Trophoblast cell (in vitro differentiated cells and primary cell): Measurements from ENCODE around the gene CBX8.

Source experiments
- DNase-seq, 2 donors: peaks; one replicate each; pipeline ENCODE4 v3.0.0-alpha.2; 2016
- H2AFZ ChIP-seq: 2 replicates; pipeline ENCODE4 v1.6.1; 2013; ENCODE audit warnings: low read length, moderate library complexity, mild to moderate bottlenecking; ENCODE audit not compliant: insufficient read depth, poor library complexity
- H2AK5ac ChIP-seq: 2 replicates; pipeline ENCODE4 v1.6.1; 2013; ENCODE audit warnings: mild to moderate bottlenecking, low read length
- H2BK120ac ChIP-seq: 2 replicates; pipeline ENCODE4 v1.6.1; 2013; ENCODE audit warnings: low read length, mild to moderate bottlenecking, moderate library complexity; ENCODE audit not compliant: insufficient read depth, poor library complexity
- H2BK12ac ChIP-seq: 2 replicates; pipeline ENCODE4 v1.6.1; 2013; ENCODE audit warnings: mild to moderate bottlenecking, low read length, moderate library complexity
- H2BK5ac ChIP-seq: 2 replicates; pipeline ENCODE4 v1.6.1; 2013; ENCODE audit warnings: low read length, low read depth, moderate library complexity, mild to moderate bottlenecking; ENCODE audit not compliant: poor library complexity
- H3K14ac ChIP-seq: 2 replicates; pipeline ENCODE4 v1.6.1; 2013; ENCODE audit warnings: mild to moderate bottlenecking, low read length
- H3K18ac ChIP-seq: 2 replicates; pipeline ENCODE4 v1.6.1; 2013; ENCODE audit warnings: mild to moderate bottlenecking, low read length
- H3K23ac ChIP-seq: 2 replicates; pipeline ENCODE4 v1.6.1; 2013; ENCODE audit warnings: low read length
- H3K27ac ChIP-seq: 2 replicates; pipeline ENCODE4 v1.5.1; 2013; ENCODE audit warnings: low read depth, mild to moderate bottlenecking, inconsistent platforms, low read length, moderate library complexity
- H3K27me3 ChIP-seq: 2 replicates; pipeline ENCODE4 v1.6.1; 2013; ENCODE audit warnings: inconsistent platforms, mild to moderate bottlenecking, low read length, moderate library complexity; ENCODE audit not compliant: insufficient read depth
- H3K36me3 ChIP-seq, 2 experiments: 1 replicate in 1 of 2; 2 replicates in 1 of 2; pipeline ENCODE4 v1.6.1; 2013; ENCODE audit warnings: low read length in 2 of 2, mild to moderate bottlenecking in 2 of 2, moderate library complexity in 1 of 2; ENCODE audit not compliant: insufficient read depth in 2 of 2, control insufficient read depth in 1 of 2
- H3K4ac ChIP-seq: 2 replicates; pipeline ENCODE4 v1.6.1; 2013; ENCODE audit warnings: low read depth, mild to moderate bottlenecking, low read length, moderate library complexity
- H3K4me1 ChIP-seq, 2 experiments: 1 replicate in 1 of 2; 2 replicates in 1 of 2; pipeline ENCODE4 v1.6.1; 2013; ENCODE audit warnings: low read length in 2 of 2, mild to moderate bottlenecking in 2 of 2, moderate library complexity in 1 of 2; ENCODE audit not compliant: insufficient read depth in 2 of 2, control insufficient read depth in 1 of 2
- H3K4me2 ChIP-seq: 2 replicates; pipeline ENCODE4 v1.6.1; 2013; ENCODE audit warnings: inconsistent platforms, mild to moderate bottlenecking, low read length, moderate library complexity
- H3K4me3 ChIP-seq: 2 replicates; pipeline ENCODE4 v1.5.1; 2013; ENCODE audit warnings: mild to moderate bottlenecking, low read depth, low read length, inconsistent platforms
- H3K79me1 ChIP-seq: one replicate; pipeline ENCODE4 v1.6.1; 2013; ENCODE audit warnings: low read length
- H3K79me2 ChIP-seq: 2 replicates; pipeline ENCODE4 v1.6.1; 2013; ENCODE audit warnings: low read length, mild to moderate bottlenecking; ENCODE audit not compliant: control insufficient read depth, insufficient read depth, poor library complexity
- H3K9ac ChIP-seq: 2 replicates; pipeline ENCODE4 v1.6.1; 2013; ENCODE audit warnings: mild to moderate bottlenecking, low read length
- H3K9me3 ChIP-seq: 2 replicates; pipeline ENCODE4 v1.6.1; 2013; ENCODE audit warnings: low read depth, mild to moderate bottlenecking, control low read depth, inconsistent platforms, low read length; ENCODE audit not compliant: insufficient read depth
- H4K12ac ChIP-seq: 2 replicates; pipeline ENCODE4 v1.6.1; 2013; ENCODE audit warnings: low read depth, mild to moderate bottlenecking, low read length, moderate library complexity
- H4K8ac ChIP-seq: 2 replicates; pipeline ENCODE4 v1.6.1; 2013; ENCODE audit warnings: low read depth, mild to moderate bottlenecking, low read length, moderate library complexity
- H4K91ac ChIP-seq: one replicate; pipeline ENCODE4 v1.6.1; 2013; ENCODE audit warnings: low read depth, mild to moderate bottlenecking, low read length, moderate library complexity
- WGBS: extraction: QIAGEN DNeasy Blood & Tissue Kit; methylation state at CpG from one replicate; pipeline ENCODE4 v1.1.7; 2013; ENCODE audit warnings: missing lambda C conversion rate; ENCODE audit not compliant: insufficient read length, insufficient coverage; ENCODE audit errors: extremely low coverage; 5-methylcytosine and 5-hydroxymethylcytosine counted together

The CBX8 gene

DNA sequence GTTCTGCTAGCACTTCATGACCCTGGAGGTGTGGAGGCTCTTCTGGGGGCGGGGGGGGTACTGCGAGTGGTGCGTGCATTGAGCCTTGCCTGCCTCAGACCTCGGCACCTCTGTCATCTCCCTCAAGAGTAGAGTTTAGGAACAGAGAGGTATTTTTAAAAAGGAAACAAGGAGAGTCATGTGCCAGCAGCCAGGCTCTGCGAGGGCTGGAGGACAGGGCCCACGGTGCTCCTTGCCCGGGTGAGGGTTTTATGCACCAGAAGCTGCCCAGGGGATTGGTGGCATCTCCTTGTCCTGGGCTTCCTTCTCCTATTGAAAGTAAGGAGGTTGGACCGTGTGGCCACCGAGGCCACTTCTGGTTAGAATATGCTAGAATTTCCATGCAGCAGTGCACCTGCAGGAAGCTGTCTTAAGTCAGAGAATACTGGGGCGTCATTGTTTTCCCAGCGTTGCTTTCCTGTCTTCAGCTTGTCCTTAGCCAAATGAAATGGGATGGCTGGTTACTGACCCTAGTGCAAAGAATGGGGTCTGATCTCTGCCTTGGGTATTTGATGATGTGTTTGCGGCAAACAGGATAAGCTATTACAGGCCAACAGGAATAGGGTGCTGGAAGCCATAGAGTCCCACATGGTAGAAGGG is 15.7 kb downstream of the CBX8 start:
- no peak overlapping the region for H3K4me3 ChIP-seq
- H4K12ac ChIP-seq: no peak overlapping the region
- WGBS: no CpG with 5 or more reads among the region's 12 CpGs

DNA sequence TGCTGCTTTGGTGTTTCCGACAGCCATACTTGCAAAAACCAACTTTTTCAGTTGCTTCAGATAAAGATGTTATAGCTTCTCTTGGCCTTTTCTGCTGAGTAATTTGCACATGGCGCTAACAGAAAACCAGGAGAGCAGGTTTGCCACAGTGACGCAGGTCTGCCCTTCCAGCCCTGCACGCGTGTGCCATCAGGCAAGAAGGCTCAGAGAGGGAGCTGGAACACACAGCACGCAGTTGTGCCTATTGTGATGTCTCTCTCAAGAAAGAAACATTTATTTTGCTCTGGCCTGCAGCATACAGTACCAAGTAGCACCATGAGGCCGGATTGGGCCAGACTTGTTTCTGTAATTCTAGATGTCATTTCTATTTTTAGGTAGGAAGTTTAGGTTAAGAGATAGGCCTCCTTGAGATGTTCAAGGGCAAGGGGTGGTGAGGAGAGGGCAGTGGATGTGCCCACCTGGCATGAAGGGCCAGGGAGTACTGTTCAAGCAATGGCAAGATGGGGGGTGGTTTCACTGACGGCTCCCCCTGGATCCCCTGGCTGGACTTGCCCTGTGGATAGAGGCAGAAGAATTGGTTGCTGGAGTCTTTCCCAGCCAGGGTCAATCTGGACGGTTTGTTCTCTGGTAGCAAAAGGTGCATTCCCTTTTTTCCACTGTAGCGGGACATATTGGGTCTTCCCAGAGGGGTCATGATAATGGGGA is 17.1 kb downstream of the CBX8 start:
- Histone ChIP-seq H3K79me2 (peaks cover 2% of the 10 kb centered on the region), H3K4me3 (no peak overlapping the region), H2BK12ac (no peak overlapping the region), H3K27me3 (no peaks in the 10 kb centered on the region), H3K9me3 (no peaks in the 10 kb centered on the region), H4K8ac (no peak overlapping the region), H3K14ac (no peak overlapping the region), H2BK120ac (no peak overlapping the region), H2BK5ac (no peak overlapping the region), H3K27ac (no peak overlapping the region), H4K91ac (no peak overlapping the region), H3K79me1 (peaks cover 5% of the 10 kb centered on the region), H3K18ac (no peak overlapping the region), H3K4me2 (no peak overlapping the region), H2AK5ac (no peak overlapping the region), H3K9ac (no peak overlapping the region), H4K12ac (no peak overlapping the region), H3K36me3 (peaks cover 33 to 37% of the 10 kb centered on the region in 2 experiments), H2AFZ (no peak overlapping the region), H3K23ac (no peak overlapping the region), H3K4ac (no peak overlapping the region), H3K4me1 (peaks cover 8 to 10% of the 10 kb centered on the region in 2 experiments)
- DNase-seq: peak; percentile 59 to 76
- no CpG with 5 or more reads among the region's 10 CpGs for WGBS

More for the DNA sequence above, 15.7 kb downstream of the CBX8 start:
- Histone ChIP-seq H2AK5ac (no peak overlapping the region), H3K79me1 (peaks cover 5% of the 10 kb centered on the region), H2BK5ac (no peak overlapping the region), H3K36me3 (peaks cover 38 to 48% of the 10 kb centered on the region in 2 experiments), H3K4me2 (no peak overlapping the region), H3K4me1 (peaks cover 8 to 10% of the 10 kb centered on the region in 2 experiments), H3K79me2 (peaks cover 2% of the 10 kb centered on the region), H2BK120ac (no peak overlapping the region), H3K9me3 (peaks cover 2% of the 10 kb centered on the region), H4K8ac (no peak overlapping the region), H3K27me3 (no peaks in the 10 kb centered on the region), H3K27ac (no peak overlapping the region), H3K23ac (no peak overlapping the region), H3K4ac (no peak overlapping the region), H2AFZ (no peak overlapping the region), H3K14ac (no peak overlapping the region), H3K18ac (no peak overlapping the region), H3K9ac (no peak overlapping the region), H4K91ac (no peak overlapping the region), H2BK12ac (no peak overlapping the region)
- no peak for DNase-seq

- peaks cover 8 to 10% of the 10 kb centered on the region in 2 experiments for H3K4me1 ChIP-seq
- no peak overlapping the region for H3K14ac ChIP-seq
- peaks cover 26 to 30% of the 10 kb centered on the region in 2 experiments for H3K36me3 ChIP-seq
- no peak overlapping the region for H2AFZ ChIP-seq
- no peak overlapping the region for H4K12ac ChIP-seq
- no peak overlapping the region for H3K4ac ChIP-seq
- peak overlapping the region; percentile 1 for H3K9ac ChIP-seq
- no peak overlapping the region for H3K23ac ChIP-seq
- H3K4me3 ChIP-seq: peak overlapping the region; percentile 91
- no peak overlapping the region for H2BK12ac ChIP-seq
- H2BK120ac ChIP-seq: no peak overlapping the region
- no peak overlapping the region for H2AK5ac ChIP-seq
- no peaks in the 10 kb centered on the region for H3K9me3 ChIP-seq
- WGBS: no CpG with 5 or more reads among the region's 17 CpGs
- no peak overlapping the region for H4K8ac ChIP-seq
- H3K79me1 ChIP-seq: peaks cover 5% of the 10 kb centered on the region
- no peak overlapping the region for H3K27ac ChIP-seq
- no peak for DNase-seq
- H3K79me2 ChIP-seq: peaks cover 2% of the 10 kb centered on the region
- H2BK5ac ChIP-seq: no peak overlapping the region
- no peaks in the 10 kb centered on the region for H3K27me3 ChIP-seq
- H3K18ac ChIP-seq: no peak overlapping the region
- no peak overlapping the region for H4K91ac ChIP-seq
- H3K4me2 ChIP-seq: peak overlapping the region; percentile 71
Observed at GRCh38 chr17:79779084-79779529, 17.8 kb downstream of the CBX8 start.

DNA sequence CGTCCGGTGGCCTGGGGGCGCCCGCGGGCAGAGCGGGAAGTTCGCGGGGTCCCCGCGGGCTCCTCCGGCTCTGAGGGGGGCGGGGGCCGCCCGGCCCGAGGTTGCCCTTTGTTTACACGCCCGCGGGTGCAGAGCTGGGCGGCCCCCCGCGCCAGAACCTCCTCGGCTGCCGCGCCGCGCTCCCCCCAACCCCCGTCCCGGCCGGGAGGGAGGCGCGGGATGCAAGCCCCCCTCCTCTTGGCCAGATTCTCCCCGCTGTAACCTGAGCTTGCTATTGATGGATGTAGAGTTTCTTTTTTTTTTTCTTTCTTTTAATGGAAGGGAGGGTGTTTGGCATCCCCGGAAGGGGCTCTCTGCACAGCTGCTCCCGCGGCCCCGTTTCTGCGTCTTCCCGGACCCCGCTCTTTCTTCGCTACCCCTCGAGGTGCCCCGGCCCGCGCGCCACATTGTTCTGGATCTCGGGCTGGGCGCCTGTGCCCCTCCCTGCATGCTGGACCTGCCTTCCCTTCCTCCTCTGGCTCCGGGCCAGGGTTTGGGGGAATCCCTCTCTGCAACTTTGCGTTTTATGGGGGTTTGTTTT is 18.3 kb downstream of the CBX8 start:
- Histone ChIP-seq H3K14ac (peak overlapping the region; percentile 64), H3K9ac (peak overlapping the region; percentile 1), H3K9me3 (no peaks in the 10 kb centered on the region), H3K36me3 (peaks cover 20 to 25% of the 10 kb centered on the region in 2 experiments), H3K79me1 (peaks cover 5% of the 10 kb centered on the region), H4K12ac (peak overlapping the region; percentile 38), H3K4me2 (peak overlapping the region; percentile 71), H2BK5ac (peak overlapping the region; percentile 53), H2AFZ (peak overlapping the region; percentile 32), H3K4me3 (peak overlapping the region; percentile 91), H3K4me1 (peaks cover 8 to 10% of the 10 kb centered on the region in 2 experiments), H3K23ac (no peak overlapping the region), H2AK5ac (no peak overlapping the region), H3K27me3 (no peaks in the 10 kb centered on the region), H4K8ac (peak overlapping the region; percentile 8), H3K18ac (peak overlapping the region; percentile 42), H3K79me2 (peaks cover 2% of the 10 kb centered on the region), H4K91ac (peak overlapping the region; percentile 80), H3K27ac (no peak overlapping the region), H2BK120ac (no peak overlapping the region), H2BK12ac (no peak overlapping the region), H3K4ac (no peak overlapping the region)
- no CpG with 5 or more reads among the region's 49 CpGs for WGBS
- DNase-seq: no peak
